Mucosa of descending colon (tissue), 3 donors: Measurements from ENCODE around the gene SF3B6. TPM values are rescaled to one million over a fixed set of nuclear protein-coding genes. Genes with fewer than 3 reads are reported as not detected.
"Not testable (repeated sequence)": the region's sequence is repeated elsewhere in the genome, so short reads cannot be mapped to it uniquely, and the experiment has no call there.

Experiments
- ATAC-seq: fragments of 200-7000 bp; cut with Tn5 transposase; one replicate; pipeline ENCODE4 v1.9.1; 2020; ENCODE audit warnings: mild to moderate bottlenecking, moderate library complexity
- DNase-seq, 3 donors: peaks; one replicate each; pipeline ENCODE4 v3.0.0-alpha.2; 2020
- H3K36me3 ChIP-seq: fragments of 200-600 bp; one replicate; pipeline ENCODE4 v1.8.0; 2021; ENCODE audit warnings: low read depth, mild to moderate bottlenecking
- H3K4me1 ChIP-seq: fragments of 200-600 bp; one replicate; pipeline ENCODE4 v1.8.0; 2021; ENCODE audit warnings: low read depth, mild to moderate bottlenecking
- H3K4me3 ChIP-seq: fragments of 200-600 bp; one replicate; pipeline ENCODE4 v1.8.0; 2021; ENCODE audit warnings: mild to moderate bottlenecking
- H3K9me3 ChIP-seq: fragments of 200-600 bp; one replicate; pipeline ENCODE4 v1.8.0; 2021; ENCODE audit warnings: mild to moderate bottlenecking
- CTCF ChIP-seq: fragments of 200-600 bp; IDR thresholded peaks from one replicate; pipeline ENCODE4 v1.8.0; 2022; ENCODE audit warnings: antibody characterized with exemption, mild to moderate bottlenecking
- intact Hi-C, 2 donors: fragments of 100-400 bp; cut with DNase I in 1 of 2; cut with micrococcal nuclease in 1 of 2; formaldehyde crosslinking; loops; one replicate each; pipeline versions ENCODE4 v1.11.0 to v1.11.1; 2022; cut with DNase I, micrococcal nuclease
- total RNA-seq, 3 donors: library from RNA; stranded (reverse); fragmentation: NEBNext Ultra II Directional in 2 of 3; extraction: Animal tissue kit (Norgen Biotek cat#: 25700) in 2 of 3; gene quantifications; one replicate each; pipeline versions ENCODE4 v1.2.1 to v1.2.4, GENCODE V29; 2021 to 2023
- donor health status: DM: no; HTN: no; CAD: no; lungs with moderate emphysema.
- donor health status: DM: no; HTN: no; CAD: no.
- donor health status: DM: no; HTN: yes; CAD: no.

The SF3B6 gene
- total RNA-seq, 3 donors from 2014 or later = 75.1 to 90.1 (median 76.1) TPM

GRCh38 chr2:24110660-24111303 lies 34.7 kb upstream of the SF3B6 start:
- no peak for ATAC-seq
- intact Hi-C loops = no loop called here

GRCh38 chr2:24109431-24109830 lies 33.3 kb upstream of the SF3B6 start:
- H3K9me3 ChIP-seq, H3K36me3 ChIP-seq, DNase-seq, ATAC-seq, H3K4me3 ChIP-seq, H3K4me1 ChIP-seq, intact Hi-C loops: not testable (repeated sequence)

More at GRCh38 chr2:24110660-24111303, 34.7 kb upstream of the SF3B6 start:
- H3K36me3 ChIP-seq = no peaks in the 10 kb centered on the region
- TF ChIP-seq CTCF = no peak
- peaks cover 3% of the 10 kb centered on the region for H3K9me3 ChIP-seq
- H3K4me1 ChIP-seq = no peaks in the 10 kb centered on the region
- no peak for DNase-seq
- no peak overlapping the region for H3K4me3 ChIP-seq

- intact Hi-C loops = no loop called here
- no peak for TF ChIP-seq CTCF
- H3K4me1 ChIP-seq = no peaks in the 10 kb centered on the region
- no peak for DNase-seq
- H3K9me3 ChIP-seq = peaks cover 3% of the 10 kb centered on the region
- ATAC-seq = no peak
- H3K36me3 ChIP-seq = no peaks in the 10 kb centered on the region
- H3K4me3 ChIP-seq = no peak overlapping the region
These were observed 31.2 kb upstream of the SF3B6 start for GRCh38 chr2:24107336-24107735.

GRCh38 chr2:24106786-24107185 lies 30.7 kb upstream of the SF3B6 start:
- no peak for TF ChIP-seq CTCF
- ATAC-seq = no peak
- DNase-seq = no peak
- Histone ChIP-seq H3K9me3 (peaks cover 3% of the 10 kb centered on the region), H3K36me3 (no peaks in the 10 kb centered on the region), H3K4me1 (no peaks in the 10 kb centered on the region), H3K4me3 (no peak overlapping the region)
- intact Hi-C loops = no loop called here

- intact Hi-C loops = no loop called here
- no peaks in the 10 kb centered on the region for H3K36me3 ChIP-seq
- TF ChIP-seq CTCF = no peak
These were observed 29.7 kb upstream of the SF3B6 start for GRCh38 chr2:24105816-24106215.

GRCh38 chr2:24104906-24105305 lies 28.8 kb upstream of the SF3B6 start:
- no peak overlapping the region for H3K4me3 ChIP-seq
- no peaks in the 10 kb centered on the region for H3K4me1 ChIP-seq
- H3K36me3 ChIP-seq = no peaks in the 10 kb centered on the region
- DNase-seq = no peak
- intact Hi-C loops = no loop called here
- no peak for ATAC-seq
- no peak for TF ChIP-seq CTCF
- peaks cover 3% of the 10 kb centered on the region for H3K9me3 ChIP-seq

More at GRCh38 chr2:24105816-24106215, 29.7 kb upstream of the SF3B6 start:
- peaks cover 3% of the 10 kb centered on the region for H3K9me3 ChIP-seq
- H3K4me3 ChIP-seq = no peak overlapping the region
- ATAC-seq (no peak), DNase-seq (no peak)
- no peaks in the 10 kb centered on the region for H3K4me1 ChIP-seq
